Gastroesophageal sphincter (tissue), 4 donors: ENCODE results near the gene PTPRN2. TPM values are rescaled to one million over a fixed set of nuclear protein-coding genes. Genes with fewer than 3 reads are reported as not detected.

Experiments
- ATAC-seq: fragments of 150-250 bp; one replicate; pipeline ENCODE4 v1.9.1; 2016; ENCODE audit warnings: mild to moderate bottlenecking, moderate library complexity
- H3K27ac ChIP-seq, 4 donors: fragments of 200-600 bp; sonication (generic) in 3 of 4; 1 replicate in 3 of 4; 2 replicates in 1 of 4; pipeline ENCODE4 v1.5.1; 2016 to 2019
- H3K27me3 ChIP-seq: fragments of 200-600 bp; sonication (generic); one replicate; pipeline ENCODE4 v1.5.1; 2019
- H3K36me3 ChIP-seq, 2 donors: fragments of 200-600 bp; sonication (generic); one replicate each; pipeline ENCODE4 v1.5.1; 2019; ENCODE audit warnings: control low read depth in 1 of 2
- H3K4me1 ChIP-seq, 3 donors: fragments of 200-600 bp; sonication (generic); 1 replicate in 2 of 3; 2 replicates in 1 of 3; pipeline ENCODE4 v1.5.1; 2016 to 2019; ENCODE audit warnings: control low read depth in 2 of 3
- H3K4me3 ChIP-seq, 2 donors: fragments of 200-600 bp; sonication (generic); one replicate each; pipeline ENCODE4 v1.5.1; 2019; ENCODE audit warnings: mild to moderate bottlenecking in 1 of 2, moderate library complexity in 1 of 2
- H3K9me3 ChIP-seq, 3 donors: fragments of 200-600 bp; sonication (generic); one replicate each; pipeline ENCODE4 v1.5.1; 2017 to 2019; ENCODE audit warnings: control low read depth in 2 of 3
- EP300 ChIP-seq: sonication (generic); formaldehyde crosslinking; IDR thresholded peaks from one replicate; pipeline ENCODE4 v1.6.1; 2017; ENCODE audit warnings: antibody characterized with exemption, mild to moderate bottlenecking
- POLR2A ChIP-seq, 2 donors: fragments of 450-650 bp; IDR thresholded peaks; one replicate each; pipeline ENCODE4 v1.6.1; 2017; ENCODE audit warnings: antibody characterized with exemption in 2 of 2, mild to moderate bottlenecking in 2 of 2, moderate library complexity in 1 of 2
- POLR2AphosphoS5 ChIP-seq: sonication (generic); formaldehyde crosslinking; IDR thresholded peaks from one replicate; pipeline ENCODE4 v1.6.1; 2017; ENCODE audit warnings: antibody characterized with exemption
- WGBS, 2 donors: methylation state at CpG; one replicate each; pipeline ENCODE4 v1.1.5; 2018; ENCODE audit warnings: low coverage in 1 of 2; 5-methylcytosine and 5-hydroxymethylcytosine counted together
- total RNA-seq, 4 donors: library from RNA; depleted of rRNA; stranded (reverse); fragments of >200 nt; gene quantifications; one replicate each; pipeline ENCODE4 v1.1.0, GENCODE V29; 2016
- TF ChIP-seq, protein P1 (sequence below), 4 experiments: fragments of 200-600 bp in 2 of 4; fragments of 450-650 bp in 2 of 4; sonication (generic) in 1 of 4; IDR thresholded peaks; one replicate each; pipeline ENCODE4 v1.5.1; 2017 to 2019; ENCODE audit warnings: antibody characterized with exemption in 4 of 4, mild to moderate bottlenecking in 2 of 4, moderate library complexity in 2 of 4

Gene PTPRN2
- total RNA-seq, 4 donors from 2014 or later, result 1.7 to 4.7 (median 3.3) TPM

DNA sequence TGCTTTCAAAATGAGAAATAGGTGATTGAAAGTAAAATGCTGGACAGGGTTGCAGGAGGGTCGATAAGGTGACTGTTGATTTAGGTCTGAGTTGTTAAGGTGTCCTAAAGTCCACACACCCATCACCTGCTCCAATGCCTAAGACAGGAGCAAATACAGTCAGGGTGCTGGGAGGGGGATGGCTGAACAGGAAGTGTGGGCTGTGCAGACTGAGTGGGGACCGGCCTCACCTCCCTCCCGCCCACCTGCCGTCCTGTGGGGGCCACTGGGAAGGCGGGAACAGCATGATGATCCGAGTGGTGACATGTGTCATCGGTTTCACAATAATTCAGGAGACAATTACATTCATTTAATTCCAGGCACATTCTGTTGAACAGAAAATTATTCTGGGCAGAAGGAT, 990.1 kb downstream of the PTPRN2 start:
- Histone ChIP-seq H3K9me3 (no peaks in the 10 kb centered on the region), H3K27me3 (peaks cover 4% of the 10 kb centered on the region), H3K27ac (no peak overlapping the region), H3K4me1 (no peaks in the 10 kb centered on the region), H3K36me3 (no peaks in the 10 kb centered on the region), H3K4me3 (no peak overlapping the region)
- WGBS, 2 donors, result 55 to 60% methylated on average over 2 to 6 of the region's 7 CpGs
- ATAC-seq, result no peak
- TF ChIP-seq POLR2A (IDR thresholded peaks at IDR 0.05) (no peak), EP300 (no peak), POLR2AphosphoS5 (no peak)
- TF ChIP-seq, protein P1, sequence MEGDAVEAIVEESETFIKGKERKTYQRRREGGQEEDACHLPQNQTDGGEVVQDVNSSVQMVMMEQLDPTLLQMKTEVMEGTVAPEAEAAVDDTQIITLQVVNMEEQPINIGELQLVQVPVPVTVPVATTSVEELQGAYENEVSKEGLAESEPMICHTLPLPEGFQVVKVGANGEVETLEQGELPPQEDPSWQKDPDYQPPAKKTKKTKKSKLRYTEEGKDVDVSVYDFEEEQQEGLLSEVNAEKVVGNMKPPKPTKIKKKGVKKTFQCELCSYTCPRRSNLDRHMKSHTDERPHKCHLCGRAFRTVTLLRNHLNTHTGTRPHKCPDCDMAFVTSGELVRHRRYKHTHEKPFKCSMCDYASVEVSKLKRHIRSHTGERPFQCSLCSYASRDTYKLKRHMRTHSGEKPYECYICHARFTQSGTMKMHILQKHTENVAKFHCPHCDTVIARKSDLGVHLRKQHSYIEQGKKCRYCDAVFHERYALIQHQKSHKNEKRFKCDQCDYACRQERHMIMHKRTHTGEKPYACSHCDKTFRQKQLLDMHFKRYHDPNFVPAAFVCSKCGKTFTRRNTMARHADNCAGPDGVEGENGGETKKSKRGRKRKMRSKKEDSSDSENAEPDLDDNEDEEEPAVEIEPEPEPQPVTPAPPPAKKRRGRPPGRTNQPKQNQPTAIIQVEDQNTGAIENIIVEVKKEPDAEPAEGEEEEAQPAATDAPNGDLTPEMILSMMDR (IDR thresholded peaks at IDR 0.05), result no peak

DNA sequence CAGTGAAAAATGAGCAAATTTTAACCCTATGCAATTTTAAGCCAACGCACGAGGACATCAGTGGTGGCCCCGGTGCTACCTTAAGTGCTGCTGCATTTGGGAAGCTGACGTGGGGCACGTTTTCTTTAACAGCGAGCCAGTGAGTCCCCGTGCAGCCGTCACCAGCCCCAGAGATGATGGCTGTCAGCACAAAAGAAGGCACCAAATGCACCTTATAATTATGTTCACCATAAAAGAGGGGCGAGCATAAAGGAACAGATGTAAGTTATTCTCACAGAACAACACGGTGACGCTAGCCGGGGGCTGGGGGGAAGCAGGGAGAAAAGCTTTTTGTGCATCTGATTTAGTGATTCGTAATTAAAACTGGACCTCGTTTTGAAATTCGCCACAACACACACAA, 990.7 kb downstream of the PTPRN2 start:
- Histone ChIP-seq H3K27ac (no peak overlapping the region), H3K4me1 (no peaks in the 10 kb centered on the region), H3K36me3 (no peaks in the 10 kb centered on the region), H3K27me3 (peaks cover 8% of the 10 kb centered on the region), H3K9me3 (no peaks in the 10 kb centered on the region), H3K4me3 (no peak overlapping the region)
- no peak for ATAC-seq
- WGBS, 2 donors, result 68 to 82% methylated on average over 14 to 15 of the region's 15 CpGs
- TF ChIP-seq POLR2AphosphoS5, result no peak
- TF ChIP-seq, protein P1 (IDR thresholded peaks at IDR 0.05), result no peak
- TF ChIP-seq EP300, result no peak
- no peak for TF ChIP-seq POLR2A (IDR thresholded peaks at IDR 0.05)

DNA sequence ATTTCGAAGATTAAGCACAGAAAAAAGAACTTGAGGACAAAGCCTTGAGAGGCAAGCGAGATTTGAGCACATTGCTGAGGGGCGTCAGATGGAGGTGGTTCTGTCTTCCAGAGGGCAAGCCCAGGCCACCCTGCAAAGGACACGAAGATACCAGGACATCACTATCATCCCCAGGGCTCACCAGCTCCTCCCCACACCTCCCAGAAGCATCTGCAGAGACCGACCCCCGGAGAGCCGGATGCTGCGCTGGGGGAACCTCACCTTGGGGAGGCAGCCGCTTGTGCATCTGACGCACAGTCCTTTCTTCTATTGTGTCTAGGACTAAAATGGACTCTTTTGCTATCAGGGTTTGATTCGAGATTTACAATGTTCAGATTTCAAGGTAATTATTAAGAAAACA, 991.2 kb downstream of the PTPRN2 start:
- TF ChIP-seq EP300 (no peak), POLR2A (IDR thresholded peaks at IDR 0.05) (no peak), POLR2AphosphoS5 (no peak)
- TF ChIP-seq, protein P1 (IDR thresholded peaks at IDR 0.05), result no peak
- Histone ChIP-seq H3K9me3 (no peaks in the 10 kb centered on the region), H3K27me3 (peaks cover 12% of the 10 kb centered on the region), H3K4me1 (no peaks in the 10 kb centered on the region), H3K4me3 (no peak overlapping the region), H3K27ac (no peak overlapping the region), H3K36me3 (no peaks in the 10 kb centered on the region)
- WGBS, 2 donors, result 50 to 76% methylated on average over 1 to 11 of the region's 11 CpGs
- no peak for ATAC-seq

DNA sequence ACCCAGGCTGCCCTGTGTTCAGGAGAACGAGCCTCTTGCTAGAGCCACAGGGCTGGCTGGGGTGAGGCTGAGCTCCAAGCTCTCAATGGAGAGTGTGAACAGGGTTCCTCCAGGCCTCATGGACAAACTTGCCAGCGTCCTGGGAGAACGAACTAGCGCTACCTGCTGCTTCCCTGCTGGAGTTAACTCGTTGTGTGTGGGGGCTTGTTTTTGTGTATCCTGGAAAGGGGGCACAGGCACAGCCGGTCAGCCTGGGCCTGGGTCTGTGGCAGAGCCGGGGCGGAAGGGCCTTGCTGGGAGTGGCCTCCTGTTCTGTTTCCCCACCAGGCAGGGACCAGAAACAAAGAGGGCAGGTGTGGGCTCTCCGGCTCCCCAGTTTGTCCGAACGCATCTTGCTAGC, 991.6 kb downstream of the PTPRN2 start:
- Histone ChIP-seq H3K36me3 (no peaks in the 10 kb centered on the region), H3K27me3 (peaks cover 17% of the 10 kb centered on the region), H3K27ac (no peak overlapping the region), H3K4me3 (no peak overlapping the region), H3K9me3 (no peaks in the 10 kb centered on the region), H3K4me1 (no peaks in the 10 kb centered on the region)
- no CpG with 5 or more reads among the region's 11 CpGs for WGBS, 2 donors
- TF ChIP-seq EP300, result no peak
- TF ChIP-seq POLR2A (IDR thresholded peaks at IDR 0.05), result no peak
- TF ChIP-seq, protein P1 (IDR thresholded peaks at IDR 0.05), result no peak
- TF ChIP-seq POLR2AphosphoS5, result no peak
- ATAC-seq, result no peak

DNA sequence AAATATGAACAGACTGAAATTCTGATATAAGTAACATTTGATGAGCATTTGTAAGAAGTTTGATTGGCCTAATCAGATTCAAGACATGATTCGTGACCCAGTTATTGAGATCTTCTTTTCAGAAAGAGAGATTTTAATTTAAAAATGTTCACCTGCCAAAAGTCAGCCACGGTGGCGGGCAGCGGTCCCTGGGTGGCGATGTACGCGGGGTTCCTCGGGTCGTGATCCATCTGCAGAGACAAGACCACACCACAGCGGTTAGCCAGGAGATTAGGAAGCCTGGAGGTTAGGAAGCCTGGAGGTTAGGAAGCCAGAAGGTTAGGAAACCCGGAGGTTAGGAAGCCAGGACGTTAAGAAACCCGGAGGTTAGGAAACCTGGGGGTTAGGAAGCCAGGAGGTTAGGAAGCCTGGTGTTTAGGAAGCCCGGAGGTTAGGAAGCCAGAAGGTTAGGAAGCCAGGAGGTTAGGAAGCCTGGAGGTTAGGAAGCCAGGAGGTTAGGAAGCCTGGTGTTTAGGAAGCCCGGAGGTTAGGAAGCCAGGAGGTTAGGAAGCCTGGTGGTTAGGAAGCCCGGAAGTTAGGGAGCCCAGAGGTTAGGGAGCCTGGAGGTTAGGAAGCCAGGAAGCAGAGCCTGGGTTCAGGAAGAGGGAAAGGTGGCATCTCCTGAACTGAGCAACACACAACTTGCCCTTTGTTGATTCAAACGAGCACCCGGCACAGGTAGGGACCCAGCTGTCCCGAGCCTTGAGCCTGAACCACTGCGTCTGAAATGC, 992.4 kb downstream of the PTPRN2 start:
- Histone ChIP-seq H3K9me3 (no peaks in the 10 kb centered on the region), H3K4me1 (no peaks in the 10 kb centered on the region), H3K27ac (no peak overlapping the region), H3K27me3 (peaks cover 24% of the 10 kb centered on the region), H3K36me3 (no peaks in the 10 kb centered on the region), H3K4me3 (no peak overlapping the region)
- 81 to 82% methylated on average over 18 to 19 of the region's 20 CpGs for WGBS, 2 donors
- no peak for ATAC-seq
- no peak for TF ChIP-seq POLR2AphosphoS5
- TF ChIP-seq, protein P1 (IDR thresholded peaks at IDR 0.05), result no peak
- TF ChIP-seq POLR2A (IDR thresholded peaks at IDR 0.05), result no peak
- TF ChIP-seq EP300, result no peak
